HEK293T (cell line): ENCODE results near the gene ARAP2.

ENCODE experiments used
- FOXK2 ChIP-seq: fragments of 450-650 bp; IDR thresholded peaks from 2 replicates; pipeline ENCODE4 v1.6.1; 2016; ENCODE audit warnings: mild to moderate bottlenecking
- SUZ12 ChIP-seq: fragments of 450-650 bp; IDR thresholded peaks from 2 replicates; pipeline ENCODE4 v1.6.1; 2016; ENCODE audit warnings: mild to moderate bottlenecking

DNA sequence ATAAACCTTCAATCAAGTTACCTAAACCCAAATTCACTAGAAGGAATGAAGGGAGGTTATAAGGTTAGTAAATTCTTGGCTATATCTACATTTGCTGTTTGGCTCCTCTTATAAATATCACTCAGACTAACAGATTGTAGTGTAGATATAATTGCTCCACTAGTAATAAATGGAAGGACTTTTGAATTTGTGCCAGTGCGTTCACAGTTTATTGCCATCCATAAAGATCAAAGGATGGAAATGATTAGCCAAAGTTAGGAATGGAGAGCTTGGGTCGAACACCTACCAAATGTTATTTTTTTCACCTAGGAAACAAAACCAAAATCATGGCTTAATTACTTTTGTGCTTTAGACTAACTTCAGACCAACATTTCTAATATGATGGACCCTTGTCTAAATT is 46.3 kb upstream of the ARAP2 start:
- no peak for TF ChIP-seq FOXK2
- no peak for TF ChIP-seq SUZ12
